Fibroblast of the aortic adventitia (primary cell): ENCODE results near the gene ARMC9. TPM values are rescaled to one million over a fixed set of nuclear protein-coding genes. Genes with fewer than 3 reads are reported as not detected.

Experiments
- DNase-seq: peaks from one replicate; pipeline ENCODE4 v3.0.0-alpha.2; 2010; ENCODE audit warnings: low read depth
- H3K4me3 ChIP-seq: 2 replicates; pipeline ENCODE4 v1.5.1; 2011; ENCODE audit warnings: low read depth, mild to moderate bottlenecking, control low read depth, low read length, moderate library complexity
- total RNA-seq: library from RNA; depleted of rRNA; stranded (reverse); fragments of >200 nt; gene quantifications from 2 replicates; pipeline ENCODE4 v1.2.3, GENCODE V29; 2012; ENCODE audit warnings: low replicate concordance
- TF ChIP-seq, protein P1 (sequence below): IDR thresholded peaks from 2 replicates; pipeline ENCODE4 v1.5.1; 2011; ENCODE audit warnings: mild to moderate bottlenecking, low read length, control low read depth, inconsistent platforms; ENCODE audit not compliant: insufficient read depth

ARMC9 gene
- total RNA-seq, 1 donor: 94.4 TPM

DNA sequence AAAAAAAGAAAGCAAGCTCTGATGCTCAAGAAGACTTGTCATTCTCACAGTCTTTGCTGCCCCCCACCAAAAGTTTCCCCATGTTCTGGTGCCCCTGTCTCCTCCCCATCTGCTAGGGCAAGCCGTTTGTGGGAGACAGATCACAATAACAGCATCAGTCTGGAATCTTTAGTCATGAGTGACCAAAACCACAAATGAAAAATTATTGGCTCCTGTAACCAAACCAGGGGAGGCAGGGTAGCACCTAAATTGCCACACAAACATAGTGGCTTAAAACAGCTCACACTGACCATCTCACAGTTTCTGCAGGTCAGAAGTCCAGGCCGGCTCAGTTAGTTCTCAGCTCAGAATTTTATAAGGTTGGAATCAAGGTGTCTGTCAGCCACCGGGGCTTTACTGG is 188.0 kb downstream of the ARMC9 start:
- TF ChIP-seq, protein P1, sequence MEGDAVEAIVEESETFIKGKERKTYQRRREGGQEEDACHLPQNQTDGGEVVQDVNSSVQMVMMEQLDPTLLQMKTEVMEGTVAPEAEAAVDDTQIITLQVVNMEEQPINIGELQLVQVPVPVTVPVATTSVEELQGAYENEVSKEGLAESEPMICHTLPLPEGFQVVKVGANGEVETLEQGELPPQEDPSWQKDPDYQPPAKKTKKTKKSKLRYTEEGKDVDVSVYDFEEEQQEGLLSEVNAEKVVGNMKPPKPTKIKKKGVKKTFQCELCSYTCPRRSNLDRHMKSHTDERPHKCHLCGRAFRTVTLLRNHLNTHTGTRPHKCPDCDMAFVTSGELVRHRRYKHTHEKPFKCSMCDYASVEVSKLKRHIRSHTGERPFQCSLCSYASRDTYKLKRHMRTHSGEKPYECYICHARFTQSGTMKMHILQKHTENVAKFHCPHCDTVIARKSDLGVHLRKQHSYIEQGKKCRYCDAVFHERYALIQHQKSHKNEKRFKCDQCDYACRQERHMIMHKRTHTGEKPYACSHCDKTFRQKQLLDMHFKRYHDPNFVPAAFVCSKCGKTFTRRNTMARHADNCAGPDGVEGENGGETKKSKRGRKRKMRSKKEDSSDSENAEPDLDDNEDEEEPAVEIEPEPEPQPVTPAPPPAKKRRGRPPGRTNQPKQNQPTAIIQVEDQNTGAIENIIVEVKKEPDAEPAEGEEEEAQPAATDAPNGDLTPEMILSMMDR: no peak
- peak; percentile 40 for DNase-seq
- no peak overlapping the region for H3K4me3 ChIP-seq

DNA sequence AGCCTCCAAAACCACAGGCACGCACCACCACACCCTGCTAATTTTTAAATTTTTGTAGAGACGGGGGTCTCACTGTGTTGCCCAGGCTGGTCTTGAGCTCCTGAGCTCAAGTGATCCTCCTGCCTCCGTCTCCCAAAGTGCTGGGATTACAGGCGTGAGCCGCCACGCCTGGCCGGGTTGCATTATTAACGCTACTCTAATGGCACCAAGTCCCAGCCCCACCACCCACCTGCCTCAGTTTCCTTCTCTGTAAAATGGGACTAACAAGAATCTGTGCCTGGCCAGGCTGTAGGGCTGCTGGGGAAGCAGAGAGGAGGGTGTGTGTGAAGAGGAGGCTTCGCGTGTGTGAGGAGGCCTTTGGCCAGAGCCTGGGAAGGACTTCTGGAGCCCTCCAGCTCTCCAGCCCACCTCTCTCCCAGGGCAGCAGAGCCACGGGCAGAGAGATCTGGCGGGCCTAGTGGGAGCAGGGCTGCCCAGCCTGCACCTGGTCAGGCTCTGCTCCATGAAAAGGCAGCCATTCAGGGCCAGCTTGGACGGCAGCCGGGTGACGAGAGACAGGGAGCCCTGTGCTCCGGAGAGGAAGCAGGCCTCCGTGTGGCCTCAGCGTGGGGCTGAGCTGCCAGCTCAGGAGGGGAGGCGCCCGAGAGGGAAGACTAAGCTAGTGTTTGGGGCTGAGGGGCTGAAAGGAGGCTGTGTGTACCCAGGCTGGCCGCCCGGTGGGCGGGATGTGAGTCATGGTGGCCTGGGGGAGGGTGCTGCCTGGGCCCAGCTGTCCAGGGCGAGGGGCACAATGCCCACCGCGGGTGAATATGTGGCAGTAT is 189.7 kb downstream of the ARMC9 start:
- DNase-seq: peak; percentile 14
- H3K4me3 ChIP-seq: no peak overlapping the region
- TF ChIP-seq, protein P1: no peak

DNA sequence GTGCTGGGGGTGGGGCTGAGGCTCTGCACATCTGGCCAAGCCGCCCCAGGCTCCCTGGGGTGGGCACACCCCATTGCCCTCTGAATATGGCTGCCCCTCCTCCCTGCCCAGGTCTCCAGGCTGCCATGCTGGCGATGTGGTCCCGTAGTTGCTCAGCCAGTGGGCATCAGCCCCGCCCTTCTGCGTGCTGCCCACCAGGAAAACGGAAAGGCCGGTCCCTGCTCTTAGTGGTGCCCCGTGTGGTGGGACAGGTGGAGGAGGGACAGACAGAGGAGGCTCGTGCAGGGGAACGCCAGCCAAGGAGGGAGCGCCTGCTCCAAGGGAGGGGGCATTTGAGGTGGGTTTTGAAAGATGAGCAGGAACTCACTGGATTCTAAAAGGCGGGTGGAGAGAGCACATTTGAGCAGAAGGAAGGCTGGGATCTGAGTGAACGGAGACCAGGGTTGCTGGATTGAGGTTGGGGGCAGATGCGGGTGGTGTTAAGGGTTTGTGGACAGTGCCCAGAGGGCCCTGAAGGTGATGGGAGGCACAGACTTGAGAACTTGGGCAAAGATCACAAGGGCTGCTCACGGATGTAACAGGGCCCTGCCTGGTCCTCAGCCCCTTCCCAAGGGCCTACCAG is 190.4 kb downstream of the ARMC9 start:
- H3K4me3 ChIP-seq: no peak overlapping the region
- TF ChIP-seq, protein P1: no peak
- DNase-seq: no peak

DNA sequence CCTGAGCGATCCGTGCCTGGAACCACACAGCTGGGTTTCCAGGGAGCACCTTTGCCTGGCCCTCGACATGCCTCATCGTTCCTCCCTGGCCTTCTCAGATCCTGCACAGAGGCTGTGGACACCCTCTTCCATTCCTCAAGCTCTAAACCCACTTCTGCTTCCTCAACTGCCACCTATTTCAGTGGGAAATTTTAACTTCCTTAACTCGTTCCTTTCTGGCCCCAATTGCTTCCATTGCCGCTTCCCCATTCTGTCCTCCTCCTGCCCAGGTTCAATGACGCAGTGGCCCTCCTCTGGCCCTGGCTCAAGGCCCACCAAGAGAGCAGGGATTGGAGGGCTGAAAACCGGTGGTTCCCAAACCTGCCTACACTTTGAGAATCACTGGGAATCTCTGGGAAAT is 192.2 kb downstream of the ARMC9 start:
- TF ChIP-seq, protein P1: no peak
- no peak overlapping the region for H3K4me3 ChIP-seq
- no peak for DNase-seq

DNA sequence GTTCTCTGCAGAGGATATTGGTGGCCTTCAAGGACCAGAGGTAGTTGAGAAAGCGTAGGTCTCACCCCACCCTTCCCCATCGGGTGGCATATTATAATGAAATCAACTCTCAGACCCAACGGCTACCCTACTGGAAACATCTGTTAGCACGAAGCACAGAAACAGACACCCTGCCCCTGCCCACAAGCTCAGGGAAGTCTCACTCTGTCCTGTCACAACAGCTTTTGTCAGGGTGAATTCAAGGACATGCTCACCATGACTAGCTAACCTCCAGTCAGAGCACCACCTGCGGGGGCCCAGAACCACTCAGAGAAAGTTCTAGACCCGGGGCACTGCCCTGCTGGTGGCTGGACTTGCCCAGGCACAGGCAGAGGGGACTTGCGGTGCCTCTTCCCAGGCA is 193.6 kb downstream of the ARMC9 start:
- TF ChIP-seq, protein P1: no peak
- no peak overlapping the region for H3K4me3 ChIP-seq
- no peak for DNase-seq

DNA sequence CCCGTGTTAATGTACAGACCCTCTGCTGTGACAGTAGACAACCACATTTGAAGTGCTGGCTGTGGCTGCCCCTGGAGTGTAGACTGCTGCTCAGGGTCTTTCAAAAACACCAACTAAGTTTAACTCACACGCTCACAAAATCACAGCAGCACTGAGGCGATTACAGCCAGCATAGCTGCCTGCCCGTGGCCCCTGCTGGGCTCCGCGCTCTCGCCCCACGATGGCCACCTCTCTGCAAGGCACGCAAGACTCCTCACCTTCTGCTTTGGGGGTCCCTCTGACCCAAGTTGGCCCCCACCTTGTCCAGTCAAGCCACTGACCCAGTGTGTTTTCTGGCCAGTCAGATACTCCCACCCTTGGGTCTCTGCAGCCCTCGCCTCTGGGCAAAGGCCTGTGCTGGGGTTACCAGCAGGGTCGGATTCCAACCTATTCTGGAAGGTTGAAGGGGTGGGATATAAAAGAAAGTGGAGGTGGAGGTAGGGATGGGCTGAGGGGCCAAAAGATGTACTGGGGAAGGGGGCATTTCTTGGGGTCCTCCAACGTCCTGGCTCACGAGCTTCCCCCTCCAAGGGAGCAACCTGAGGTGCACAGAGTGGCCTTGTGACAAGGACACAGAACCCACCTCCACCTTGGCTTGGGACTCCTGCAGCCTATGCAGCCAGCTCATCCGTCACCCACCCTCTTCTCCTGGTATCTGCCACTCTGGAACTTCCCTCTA is 194.2 kb downstream of the ARMC9 start:
- TF ChIP-seq, protein P1: no peak
- no peak for DNase-seq
- H3K4me3 ChIP-seq: no peak overlapping the region
